H1 (cell line): Measurements from ENCODE around the gene EFCAB8.

ENCODE experiments used
- EZH2 ChIP-seq: fragments of 200-600 bp; sonication (generic); IDR thresholded peaks from 2 replicates; pipeline ENCODE4 v1.7.1; 2012; ENCODE audit warnings: low read depth, mild to moderate bottlenecking, moderate library complexity, low read length, inconsistent platforms; ENCODE audit not compliant: severe bottlenecking
- GABPA ChIP-seq: IDR thresholded peaks from 2 replicates; pipeline ENCODE4 v1.6.1; 2011; ENCODE audit warnings: mild to moderate bottlenecking, low read length, moderate library complexity, borderline replicate concordance; ENCODE audit not compliant: insufficient read depth
- JUN ChIP-seq: IDR thresholded peaks from 2 replicates; pipeline ENCODE4 v1.6.1; 2011; ENCODE audit warnings: low read depth, mild to moderate bottlenecking, improper control_type of control experiment, low read length
- MAFK ChIP-seq: IDR thresholded peaks from 2 replicates; pipeline ENCODE4 v1.6.1; 2012; ENCODE audit warnings: low read depth, mild to moderate bottlenecking, improper control_type of control experiment, low read length
- POLR2A ChIP-seq, 2 experiments: IDR thresholded peaks; 1 replicate in 1 of 2; 2 replicates in 1 of 2; pipeline ENCODE4 v1.6.1; 2011; ENCODE audit warnings: low read depth in 2 of 2, low read length in 2 of 2, mild to moderate bottlenecking in 2 of 2; ENCODE audit errors: control extremely low read depth in 1 of 2
- POLR2AphosphoS5 ChIP-seq: IDR thresholded peaks from 2 replicates; pipeline ENCODE4 v1.6.1; 2011; ENCODE audit warnings: low read depth, low read length
- YY1 ChIP-seq: IDR thresholded peaks from 2 replicates; pipeline ENCODE4 v1.6.1; 2011; ENCODE audit warnings: low read depth, mild to moderate bottlenecking, low read length
- TF ChIP-seq, protein P1 (sequence below): IDR thresholded peaks from 2 replicates; pipeline ENCODE4 v1.6.1; 2011; ENCODE audit warnings: low read depth, mild to moderate bottlenecking, low read length; ENCODE audit not compliant: insufficient read depth
- TF ChIP-seq, protein P2 (sequence below), 3 experiments: IDR thresholded peaks; 1 replicate in 2 of 3; 2 replicates in 1 of 3; pipeline versions ENCODE4 v1.5.1 to v1.6.1; 2011; ENCODE audit warnings: low read length in 3 of 3, mild to moderate bottlenecking in 3 of 3, inconsistent platforms in 2 of 3, low read depth in 1 of 3, moderate library complexity in 1 of 3; ENCODE audit not compliant: insufficient read depth in 1 of 3; ENCODE audit errors: control extremely low read depth in 1 of 3

DNA sequence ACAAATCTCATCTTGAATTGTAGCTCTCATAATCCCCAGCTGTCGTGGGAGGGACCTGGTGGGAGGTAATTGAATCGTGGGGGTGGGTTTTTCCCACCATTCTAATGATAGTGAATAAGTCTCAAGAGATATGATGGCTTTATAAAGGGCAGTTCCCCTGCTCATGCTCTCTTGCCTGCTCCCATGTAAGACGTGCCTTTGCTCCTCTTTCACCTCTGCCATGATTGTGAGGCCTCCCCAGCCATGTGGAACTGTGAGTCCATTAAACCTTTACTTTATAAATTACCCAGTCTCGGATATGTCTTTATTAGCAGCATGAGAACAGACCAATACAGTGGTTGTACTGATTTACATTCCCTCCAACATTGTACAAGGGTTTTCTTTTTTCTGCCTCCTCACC, 75.9 kb downstream of the EFCAB8 start:
- no peak for TF ChIP-seq GABPA
- no peak for TF ChIP-seq JUN
- no peak for TF ChIP-seq EZH2
- TF ChIP-seq, protein P1, sequence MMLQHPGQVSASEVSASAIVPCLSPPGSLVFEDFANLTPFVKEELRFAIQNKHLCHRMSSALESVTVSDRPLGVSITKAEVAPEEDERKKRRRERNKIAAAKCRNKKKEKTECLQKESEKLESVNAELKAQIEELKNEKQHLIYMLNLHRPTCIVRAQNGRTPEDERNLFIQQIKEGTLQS = no peak
- no peak for TF ChIP-seq POLR2A (IDR thresholded peaks at IDR 0.05; ENCODE audit: control extremely low read depth in 1 of 2, low read depth in 2 of 2, low read length in 2 of 2)
- no peak for TF ChIP-seq YY1
- TF ChIP-seq POLR2AphosphoS5 = no peak
- TF ChIP-seq MAFK = no peak
- TF ChIP-seq, protein P2, sequence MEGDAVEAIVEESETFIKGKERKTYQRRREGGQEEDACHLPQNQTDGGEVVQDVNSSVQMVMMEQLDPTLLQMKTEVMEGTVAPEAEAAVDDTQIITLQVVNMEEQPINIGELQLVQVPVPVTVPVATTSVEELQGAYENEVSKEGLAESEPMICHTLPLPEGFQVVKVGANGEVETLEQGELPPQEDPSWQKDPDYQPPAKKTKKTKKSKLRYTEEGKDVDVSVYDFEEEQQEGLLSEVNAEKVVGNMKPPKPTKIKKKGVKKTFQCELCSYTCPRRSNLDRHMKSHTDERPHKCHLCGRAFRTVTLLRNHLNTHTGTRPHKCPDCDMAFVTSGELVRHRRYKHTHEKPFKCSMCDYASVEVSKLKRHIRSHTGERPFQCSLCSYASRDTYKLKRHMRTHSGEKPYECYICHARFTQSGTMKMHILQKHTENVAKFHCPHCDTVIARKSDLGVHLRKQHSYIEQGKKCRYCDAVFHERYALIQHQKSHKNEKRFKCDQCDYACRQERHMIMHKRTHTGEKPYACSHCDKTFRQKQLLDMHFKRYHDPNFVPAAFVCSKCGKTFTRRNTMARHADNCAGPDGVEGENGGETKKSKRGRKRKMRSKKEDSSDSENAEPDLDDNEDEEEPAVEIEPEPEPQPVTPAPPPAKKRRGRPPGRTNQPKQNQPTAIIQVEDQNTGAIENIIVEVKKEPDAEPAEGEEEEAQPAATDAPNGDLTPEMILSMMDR (IDR thresholded peaks at IDR 0.05; ENCODE audit: control extremely low read depth in 1 of 3, insufficient read depth in 1 of 3, low read depth in 1 of 3, low read length in 3 of 3) = no peak
